GM23338 (cell line): ENCODE data around the gene KCNJ2.

Experiments used
- CREB1 ChIP-seq: fragments of 250-450 bp; sonication (Bioruptor Pico); IDR thresholded peaks from 2 replicates; pipeline ENCODE4 v1.5.0; 2020; ENCODE audit warnings: low read depth, mild to moderate bottlenecking, moderate library complexity
- CTCF ChIP-seq, 2 experiments: fragments of 200-600 bp in 1 of 2; sonication (generic) in 1 of 2; conservative IDR thresholded peaks; 2 replicates each; pipeline versions ENCODE4 v1.5.1 to v1.6.1; 2016 to 2017; ENCODE audit warnings: antibody characterized with exemption in 2 of 2, low read depth in 2 of 2, mild to moderate bottlenecking in 2 of 2, moderate library complexity in 1 of 2
- EZH2 ChIP-seq: fragments of 200-600 bp; sonication (generic); IDR thresholded peaks from one replicate; pipeline ENCODE4 v1.8.0; 2017; ENCODE audit warnings: antibody characterized with exemption, mild to moderate bottlenecking, low read depth; ENCODE audit not compliant: unreplicated experiment
- EZH2phosphoT487 ChIP-seq: fragments of 200-600 bp; sonication (generic); IDR thresholded peaks from one replicate; pipeline ENCODE4 v1.8.1; 2018; ENCODE audit warnings: antibody characterized with exemption; ENCODE audit not compliant: unreplicated experiment
- NANOG ChIP-seq: IDR thresholded peaks from 2 replicates; pipeline ENCODE4 v1.6.1; 2016; ENCODE audit warnings: antibody characterized with exemption, borderline replicate concordance
- POLR2AphosphoS5 ChIP-seq: IDR thresholded peaks from 2 replicates; pipeline ENCODE4 v1.6.1; 2016; ENCODE audit warnings: antibody characterized with exemption, low read depth
- REST ChIP-seq: IDR thresholded peaks from one replicate; pipeline ENCODE4 v1.6.1; 2018; ENCODE audit warnings: antibody characterized with exemption; ENCODE audit not compliant: unreplicated experiment
- ZNF114 ChIP-seq: fragments of 250-450 bp; sonication (Bioruptor Pico); IDR thresholded peaks from 2 replicates; pipeline ENCODE4 v1.5.0; 2020; ENCODE audit warnings: mild to moderate bottlenecking, moderate library complexity

GRCh38 chr17:70159980-70160379, 9.4 kb upstream of the KCNJ2 start:
- TF ChIP-seq CTCF (conservative IDR thresholded peaks at IDR 0.05; ENCODE audit: low read depth in 2 of 2) (no peak), EZH2 (no peak), POLR2AphosphoS5 (no peak), REST (no peak), NANOG (no peak), CREB1 (CRISPR knock-in tag) (no peak), EZH2phosphoT487 (no peak), ZNF114 (CRISPR knock-in tag) (no peak)
